BJ (cell line): ENCODE measurements around the gene ABCC4. TPM values are rescaled to one million over a fixed set of nuclear protein-coding genes. Genes with fewer than 3 reads are reported as not detected.

Source experiments
- polyA plus RNA-seq: library from polyadenylated mRNA; depleted of rRNA; stranded (reverse); fragments of >200 nt; gene quantifications from 2 replicates; pipeline ENCODE4 v1.2.3, GENCODE V29; 2011
- small RNA-seq: library from RNA; depleted of rRNA; stranded (forward); fragments of <200 nt; gene quantifications from one replicate; pipeline ENCODE3, GENCODE V24; 2012; ENCODE audit warnings: low replicate concordance, low read depth; ENCODE audit not compliant: insufficient read length

The ABCC4 gene
- polyA plus RNA-seq, 1 experiment = 11.2 TPM

Small RNAs within 50 kb of the gene (small RNA-seq; reads per million reads assigned to genes)
- gene RNU6-62P (not detected), gene RNY3P8 (not detected), gene RNY4P27 (not detected)
